ENCODE measurements around the gene SORCS2. TPM values are rescaled to one million over a fixed set of nuclear protein-coding genes. Genes with fewer than 3 reads are reported as not detected.

SORCS2 gene
- total RNA-seq, 1 donor: 0.27 TPM

- H3K4me3 ChIP-seq (ENCODE audit: low read depth, low read length): no peak overlapping the region
- DNase-seq (ENCODE audit: low read depth): no peak
- TF ChIP-seq CTCF (IDR thresholded peaks at IDR 0.05; ENCODE audit: insufficient read depth, low read length): no peak
These were observed 94.5 kb downstream of the SORCS2 start for GRCh38 chr4:7286798-7287197.

GRCh38 chr4:7287274-7287917 is 95.1 kb downstream of the SORCS2 start:
- no peak for TF ChIP-seq CTCF (IDR thresholded peaks at IDR 0.05; ENCODE audit: insufficient read depth, low read length)
- DNase-seq (ENCODE audit: low read depth): no peak
- no peak overlapping the region for H3K4me3 ChIP-seq (ENCODE audit: low read depth, low read length)

GRCh38 chr4:7287918-7288280 is 95.6 kb downstream of the SORCS2 start:
- no peak for DNase-seq (ENCODE audit: low read depth)
- TF ChIP-seq CTCF (IDR thresholded peaks at IDR 0.05; ENCODE audit: insufficient read depth, low read length): no peak
- no peak overlapping the region for H3K4me3 ChIP-seq (ENCODE audit: low read depth, low read length)

GRCh38 chr4:7288751-7289523 is 96.6 kb downstream of the SORCS2 start:
- no peak overlapping the region for H3K4me3 ChIP-seq (ENCODE audit: low read depth, low read length)
- no peak for DNase-seq (ENCODE audit: low read depth)
- TF ChIP-seq CTCF (IDR thresholded peaks at IDR 0.05; ENCODE audit: insufficient read depth, low read length): no peak

- TF ChIP-seq CTCF (IDR thresholded peaks at IDR 0.05; ENCODE audit: insufficient read depth, low read length): no peak
- no peak overlapping the region for H3K4me3 ChIP-seq (ENCODE audit: low read depth, low read length)
- DNase-seq (ENCODE audit: low read depth): no peak
These were observed 97.3 kb downstream of the SORCS2 start for GRCh38 chr4:7289589-7289988.

GRCh38 chr4:7291372-7292114 is 99.2 kb downstream of the SORCS2 start:
- no peak for DNase-seq (ENCODE audit: low read depth)
- H3K4me3 ChIP-seq (ENCODE audit: low read depth, low read length): no peak overlapping the region
- no peak for TF ChIP-seq CTCF (IDR thresholded peaks at IDR 0.05; ENCODE audit: insufficient read depth, low read length)
